Natural killer cell (primary cell): ENCODE results near the gene CYLD. TPM values are rescaled to one million over a fixed set of nuclear protein-coding genes. Genes with fewer than 3 reads are reported as not detected.

ENCODE experiments used
- ATAC-seq, 3 donors: fragments of 150-1000 bp in 2 of 3; fragments of 200-7000 bp in 1 of 3; cut with Tn5 transposase; 1 replicate in 1 of 3; 2 replicates in 2 of 3; pipeline ENCODE4 v1.10.0; 2021; ENCODE audit warnings: mild to moderate bottlenecking in 2 of 3, moderate library complexity in 2 of 3
- DNase-seq, 2 donors: peaks; one replicate each; pipeline versions ENCODE4 v3.0.0 to v3.0.0-alpha.2; 2013 to 2021; ENCODE audit warnings: mixed read lengths in 1 of 2
- H3K27ac ChIP-seq: one replicate; pipeline ENCODE4 v1.5.1; 2013; ENCODE audit warnings: mild to moderate bottlenecking, low read length
- H3K27me3 ChIP-seq: one replicate; pipeline ENCODE4 v1.6.1; 2013; ENCODE audit warnings: low read length; ENCODE audit not compliant: control insufficient read depth, insufficient read depth
- H3K36me3 ChIP-seq: one replicate; pipeline ENCODE4 v1.6.1; 2013; ENCODE audit warnings: low read length; ENCODE audit not compliant: control insufficient read depth, insufficient read depth
- H3K4me1 ChIP-seq: one replicate; pipeline ENCODE4 v1.6.1; 2013; ENCODE audit warnings: low read length; ENCODE audit not compliant: control insufficient read depth, insufficient read depth
- H3K4me3 ChIP-seq: one replicate; pipeline ENCODE4 v1.5.1; 2013; ENCODE audit warnings: low read length
- H3K9me3 ChIP-seq: one replicate; pipeline ENCODE4 v1.6.1; 2013; ENCODE audit warnings: low read length; ENCODE audit not compliant: control insufficient read depth, insufficient read depth
- H3K27ac Mint-ChIP-seq, 2 donors: one replicate each; pipeline ENCODE4 v1.8.0; 2022; ENCODE audit warnings: mild to moderate bottlenecking in 2 of 2, mixed read lengths in 2 of 2, moderate library complexity in 1 of 2
- H3K27me3 Mint-ChIP-seq, 2 donors: one replicate each; pipeline ENCODE4 v1.8.0; 2022; ENCODE audit warnings: low read depth in 2 of 2, mixed read lengths in 2 of 2
- H3K36me3 Mint-ChIP-seq: one replicate; pipeline ENCODE4 v1.8.0; 2022; ENCODE audit warnings: mixed read lengths
- H3K4me1 Mint-ChIP-seq, 2 donors: one replicate each; pipeline ENCODE4 v1.8.0; 2022; ENCODE audit warnings: mixed read lengths in 2 of 2
- H3K4me3 Mint-ChIP-seq: one replicate; pipeline ENCODE4 v1.8.0; 2022; ENCODE audit warnings: mild to moderate bottlenecking, moderate library complexity, mixed read lengths
- H3K9me3 Mint-ChIP-seq, 2 donors: one replicate each; pipeline ENCODE4 v1.8.0; 2022; ENCODE audit warnings: mixed read lengths in 2 of 2
- WGBS: methylation state at CpG from one replicate; pipeline ENCODE4 v1.1.7; 2013; ENCODE audit warnings: missing lambda C conversion rate; ENCODE audit not compliant: insufficient coverage; 5-methylcytosine and 5-hydroxymethylcytosine counted together
- intact Hi-C: fragments of 100-400 bp; cut with micrococcal nuclease; formaldehyde crosslinking; loops from one replicate; pipeline ENCODE4 v1.14.2; 2022
- total RNA-seq, 4 donors: library from RNA; stranded (reverse); fragments of 120-200 nt in 1 of 4; gene quantifications; one replicate each; pipeline versions ENCODE4 v1.2.3 to v1.2.4, GENCODE V29; 2013 to 2022
- TF ChIP-seq, protein P1 (sequence below): fragments of 200-600 bp; IDR thresholded peaks from one replicate; pipeline ENCODE4 v1.8.0; 2022; ENCODE audit warnings: antibody characterized with exemption

CYLD gene
- 100 to 1,000 TPM; 227 to 246 (median 236) TPM for total RNA-seq
- total RNA-seq (2013), result 201 TPM

DNA sequence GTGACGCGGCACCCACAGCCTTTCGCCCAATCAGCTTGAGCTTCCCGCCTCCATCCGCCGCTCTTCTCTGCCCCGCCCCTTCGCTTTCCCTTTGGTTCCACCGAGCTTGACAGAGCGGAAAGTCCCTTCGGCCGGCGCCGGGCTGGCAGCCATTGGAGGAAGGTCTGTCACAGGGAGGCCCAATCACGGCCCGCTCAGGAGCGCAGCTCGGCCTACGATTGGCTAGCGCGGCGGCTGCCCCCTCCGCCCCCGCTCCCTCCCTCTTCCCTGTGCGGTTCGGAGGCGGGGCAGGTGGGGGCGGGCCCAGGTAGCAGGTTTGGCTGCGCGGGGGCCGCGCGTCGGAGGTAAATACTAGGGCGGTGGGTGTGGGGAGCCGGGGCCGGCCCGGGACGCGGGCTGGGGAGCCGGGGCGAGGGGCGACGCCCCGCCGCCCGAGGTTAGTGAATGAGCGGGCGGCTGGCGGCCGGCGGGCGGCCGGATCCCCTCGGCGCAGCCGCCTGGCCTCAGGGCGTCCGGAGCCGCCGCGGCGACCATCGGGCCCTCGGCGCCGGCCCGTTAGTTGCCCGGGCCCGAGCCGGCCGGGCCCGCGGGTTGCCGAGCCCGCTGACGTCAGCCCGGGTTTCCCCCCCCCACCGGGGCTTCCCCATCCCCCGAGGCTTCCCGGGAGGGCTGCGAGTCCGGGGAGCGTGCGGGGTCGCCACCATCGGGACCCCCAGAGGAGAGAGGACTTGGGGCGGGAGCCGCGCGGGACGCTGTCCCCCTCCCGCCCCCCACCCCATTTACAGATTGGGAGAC, at the start of gene CYLD:
Gene CYLD (plus strand): TSS at position 306 of the 795 bp plus-strand sequence. CDS start 7,613 bp downstream, outside the sequence.
- no peaks in the 10 kb centered on the region for H3K9me3 ChIP-seq
- ATAC-seq (peak; percentile 83 to 96 (median 85)), DNase-seq (peak; percentile 98 to 100)
- peak within 1 kb of the TSS; percentile 76 for H3K4me3 ChIP-seq
- peaks cover 50 to 52% of the 10 kb centered on the region in 2 donors for H3K4me1 Mint-ChIP-seq
- peak within 1 kb of the TSS; percentile 92 for H3K4me3 Mint-ChIP-seq
- H3K36me3 ChIP-seq, result peaks cover 18% of the 10 kb centered on the region
- peak within 1 kb of the TSS; percentile 99 for H3K27ac ChIP-seq
- under 1% methylated on average over 93 of the region's 93 CpGs for WGBS
- H3K27me3 Mint-ChIP-seq, result no peaks in the 10 kb centered on the region
- no peaks in the 10 kb centered on the region for H3K9me3 Mint-ChIP-seq
- intact Hi-C loops, result loop anchor here (1.0 to 10.0 kb wide), 6 partner anchors 20 to 715 kb away; partner anchors contain the start of genes BRD7, CNEP1R1 and SNX20
- TF ChIP-seq, protein P1, sequence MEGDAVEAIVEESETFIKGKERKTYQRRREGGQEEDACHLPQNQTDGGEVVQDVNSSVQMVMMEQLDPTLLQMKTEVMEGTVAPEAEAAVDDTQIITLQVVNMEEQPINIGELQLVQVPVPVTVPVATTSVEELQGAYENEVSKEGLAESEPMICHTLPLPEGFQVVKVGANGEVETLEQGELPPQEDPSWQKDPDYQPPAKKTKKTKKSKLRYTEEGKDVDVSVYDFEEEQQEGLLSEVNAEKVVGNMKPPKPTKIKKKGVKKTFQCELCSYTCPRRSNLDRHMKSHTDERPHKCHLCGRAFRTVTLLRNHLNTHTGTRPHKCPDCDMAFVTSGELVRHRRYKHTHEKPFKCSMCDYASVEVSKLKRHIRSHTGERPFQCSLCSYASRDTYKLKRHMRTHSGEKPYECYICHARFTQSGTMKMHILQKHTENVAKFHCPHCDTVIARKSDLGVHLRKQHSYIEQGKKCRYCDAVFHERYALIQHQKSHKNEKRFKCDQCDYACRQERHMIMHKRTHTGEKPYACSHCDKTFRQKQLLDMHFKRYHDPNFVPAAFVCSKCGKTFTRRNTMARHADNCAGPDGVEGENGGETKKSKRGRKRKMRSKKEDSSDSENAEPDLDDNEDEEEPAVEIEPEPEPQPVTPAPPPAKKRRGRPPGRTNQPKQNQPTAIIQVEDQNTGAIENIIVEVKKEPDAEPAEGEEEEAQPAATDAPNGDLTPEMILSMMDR, result no peak
- H3K27me3 ChIP-seq, result no peaks in the 10 kb centered on the region
- H3K27ac Mint-ChIP-seq, result peak within 1 kb of the TSS; percentile 97 to 99
- H3K4me1 ChIP-seq, result peaks cover 26% of the 10 kb centered on the region
- no peaks in the 10 kb centered on the region for H3K36me3 Mint-ChIP-seq

DNA sequence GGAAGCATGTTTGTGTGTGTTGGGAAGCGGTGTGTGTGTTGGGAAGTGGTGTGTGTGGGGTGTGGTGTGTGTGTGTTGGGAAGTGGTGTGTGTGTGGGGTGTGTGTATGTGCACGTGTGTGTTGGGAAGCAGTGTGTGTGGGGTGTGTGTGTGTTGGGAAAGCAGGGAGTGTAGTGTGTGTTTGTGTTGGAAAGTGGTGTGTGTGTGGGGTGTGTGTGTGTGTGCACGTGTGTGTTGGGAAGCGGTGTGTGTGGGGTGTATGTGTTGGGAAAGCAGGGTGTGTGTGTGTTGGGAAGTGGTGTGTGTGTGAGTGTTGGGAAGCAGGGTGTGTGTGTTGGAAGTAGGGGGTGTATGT, 49.3 kb upstream of the CYLD start:
- peaks cover 0 to 19% of the 10 kb centered on the region in 2 donors for H3K27me3 Mint-ChIP-seq
- no peak overlapping the region for H3K27ac ChIP-seq
- TF ChIP-seq, protein P1, result no peak
- no peaks in the 10 kb centered on the region for H3K27me3 ChIP-seq
- peak overlapping the region in 1 of 2 donors; percentile 59 for H3K27ac Mint-ChIP-seq
- H3K36me3 Mint-ChIP-seq, result no peaks in the 10 kb centered on the region
- no peaks in the 10 kb centered on the region for H3K9me3 Mint-ChIP-seq
- peaks cover 43% of the 10 kb centered on the region for H3K4me1 ChIP-seq
- no peak overlapping the region for H3K4me3 ChIP-seq
- peak overlapping the region; percentile 72 for H3K4me3 Mint-ChIP-seq
- intact Hi-C loops, result no loop called here
- WGBS, result 97% methylated on average over 4 of the region's 4 CpGs
- H3K36me3 ChIP-seq, result no peaks in the 10 kb centered on the region
- H3K4me1 Mint-ChIP-seq, result peaks cover 34 to 40% of the 10 kb centered on the region in 2 donors
- DNase-seq (no peak), ATAC-seq (no peak)
- H3K9me3 ChIP-seq, result no peaks in the 10 kb centered on the region

DNA sequence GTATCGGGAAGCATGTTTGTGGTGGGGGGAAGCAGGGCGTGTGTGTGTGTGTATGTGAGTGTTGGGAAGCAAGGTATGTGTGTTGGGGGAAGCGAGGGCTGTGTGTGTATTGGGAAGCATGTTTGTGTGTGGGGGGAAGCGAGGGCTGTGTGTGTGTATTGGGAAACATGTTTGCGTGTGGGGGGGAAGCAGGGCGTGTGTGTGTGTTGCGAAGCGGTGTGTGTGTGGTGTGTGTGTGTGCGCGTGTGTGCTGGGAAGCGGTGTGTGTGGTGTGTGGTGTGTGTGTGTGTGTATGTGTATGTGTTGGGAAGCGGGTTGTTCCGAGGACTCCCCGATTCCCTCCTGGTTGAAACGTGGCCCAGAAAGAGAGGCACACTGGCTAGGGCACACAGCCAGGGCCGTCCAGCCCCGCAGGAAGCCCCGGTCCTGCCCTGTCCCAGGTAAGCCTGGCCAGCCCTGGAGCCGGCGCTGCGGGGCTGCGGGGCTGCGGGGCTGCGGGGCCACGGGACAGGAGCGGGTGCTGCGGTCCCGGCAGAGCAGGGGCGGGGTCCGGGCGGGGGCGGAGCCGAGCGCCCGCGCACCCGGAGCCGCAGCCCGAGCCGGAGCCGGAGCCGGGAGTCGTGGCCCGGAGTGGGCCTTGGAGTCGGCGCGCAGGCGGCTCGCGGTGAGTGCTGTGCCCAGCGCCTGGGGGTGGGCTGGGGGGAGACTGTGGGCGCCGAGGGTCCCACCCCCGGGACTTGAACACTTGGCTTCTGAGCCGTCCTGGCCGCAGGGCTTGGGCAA, 48.7 kb upstream of the CYLD start, which contains the start of gene NOD2:
Gene NOD2 (plus strand): TSS at position 608 of the 783 bp plus-strand sequence. CDS start 5,890 bp downstream, outside the sequence.
- no peaks in the 10 kb centered on the region for H3K36me3 Mint-ChIP-seq
- H3K4me1 Mint-ChIP-seq, result peaks cover 39 to 46% of the 10 kb centered on the region in 2 donors
- peak within 1 kb of the TSS; percentile 5 to 60 for H3K27ac Mint-ChIP-seq

More for the DNA sequence above, 48.7 kb upstream of the CYLD start, which contains the start of gene NOD2:
- Histone ChIP-seq H3K27ac (no peak within 1 kb of the TSS), H3K4me1 (peaks cover 49% of the 10 kb centered on the region), H3K9me3 (no peaks in the 10 kb centered on the region), H3K4me3 (peak within 1 kb of the TSS; percentile 46), H3K36me3 (no peaks in the 10 kb centered on the region), H3K27me3 (no peaks in the 10 kb centered on the region)
- H3K9me3 Mint-ChIP-seq, result no peaks in the 10 kb centered on the region
- peak within 1 kb of the TSS; percentile 72 for H3K4me3 Mint-ChIP-seq
- intact Hi-C loops, result no loop called here
- peaks cover 0 to 19% of the 10 kb centered on the region in 2 donors for H3K27me3 Mint-ChIP-seq
- TF ChIP-seq, protein P1, result no peak
- WGBS, result 20% methylated on average over 56 of the region's 56 CpGs
- ATAC-seq (peak; percentile 14 to 39 (median 38)), DNase-seq (peak in 1 of 2 donors; percentile 64)
